Measurements from ENCODE around the gene SIRPA.
A peak's percentile ranks its signal among the peaks of the same experiment; 100 is the strongest.

Gene SIRPA

DNA sequence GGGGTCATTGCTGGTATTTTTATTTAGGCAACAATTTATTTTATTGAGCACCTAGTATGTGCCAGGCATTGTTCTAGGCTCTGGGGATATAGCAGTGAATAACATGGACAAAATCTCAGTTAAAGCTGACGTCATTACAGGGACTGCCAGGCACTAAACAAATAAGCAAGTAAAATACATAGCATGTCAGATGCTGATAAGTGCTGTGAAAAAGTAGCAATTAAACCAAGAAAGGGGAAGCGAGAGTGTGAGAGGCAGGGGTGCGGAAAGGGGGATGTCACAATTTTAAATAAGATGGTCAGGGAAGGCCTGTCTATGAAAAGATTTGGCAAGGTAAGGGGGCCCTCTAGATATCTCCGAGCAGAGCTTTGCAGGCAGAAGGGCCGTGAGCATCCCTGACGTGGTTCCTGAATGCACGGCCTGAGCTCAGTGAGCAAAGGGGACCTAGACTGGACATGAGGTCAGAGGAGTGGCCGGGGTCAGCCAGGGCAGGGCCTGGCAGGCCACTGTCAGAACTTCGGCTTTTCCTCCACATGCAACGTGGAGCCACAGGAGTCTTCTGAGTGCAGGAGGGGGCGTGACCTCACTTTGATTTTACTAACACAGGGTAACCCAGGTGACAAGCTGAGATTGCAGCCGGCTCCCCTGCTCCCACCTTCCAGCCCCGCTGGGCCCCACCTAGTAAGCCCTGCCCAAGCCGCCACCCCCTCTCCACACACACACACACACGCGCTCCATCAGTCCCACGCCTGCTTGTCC, 24.2 kb upstream of the SIRPA start:
- DNase-seq (ENCODE audit: low spot score): no peak

DNA sequence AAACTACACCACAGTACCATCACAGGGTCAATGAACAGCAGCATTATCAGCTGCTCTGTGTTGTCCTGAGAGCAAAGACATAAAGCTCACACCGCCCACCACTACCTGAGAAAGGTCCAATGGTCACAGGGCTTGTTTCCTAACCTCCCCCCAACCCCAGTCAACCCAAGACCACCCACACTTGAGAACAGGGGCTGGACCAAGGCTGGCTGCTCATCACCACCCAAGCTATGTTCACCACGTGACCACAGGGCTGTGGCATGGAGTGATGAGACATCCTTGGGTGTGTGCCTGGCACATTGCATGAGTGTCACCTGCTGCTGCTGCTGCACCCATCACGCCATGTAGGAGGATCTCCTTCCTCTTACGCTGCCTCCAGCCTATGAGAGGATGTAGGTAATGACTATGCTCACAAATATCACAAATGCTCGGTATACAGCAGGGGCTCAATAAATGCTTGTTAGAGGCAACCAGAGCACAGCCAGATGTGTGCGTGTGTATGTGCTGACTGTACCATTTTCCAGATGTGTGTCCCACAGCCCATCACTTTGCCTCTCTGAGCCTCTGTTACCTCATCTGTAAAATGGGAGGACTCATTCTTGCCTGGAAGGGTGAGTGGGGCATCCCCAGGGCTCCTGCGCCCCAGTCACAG, 23.3 kb upstream of the SIRPA start:
- DNase-seq (ENCODE audit: low spot score): no peak

GRCh38 chr20:1872459-1873097, 22.6 kb upstream of the SIRPA start:
- DNase-seq (ENCODE audit: low spot score): no peak

GRCh38 chr20:1874450-1875182, 20.6 kb upstream of the SIRPA start:
- no peak for DNase-seq (ENCODE audit: low spot score)

DNA sequence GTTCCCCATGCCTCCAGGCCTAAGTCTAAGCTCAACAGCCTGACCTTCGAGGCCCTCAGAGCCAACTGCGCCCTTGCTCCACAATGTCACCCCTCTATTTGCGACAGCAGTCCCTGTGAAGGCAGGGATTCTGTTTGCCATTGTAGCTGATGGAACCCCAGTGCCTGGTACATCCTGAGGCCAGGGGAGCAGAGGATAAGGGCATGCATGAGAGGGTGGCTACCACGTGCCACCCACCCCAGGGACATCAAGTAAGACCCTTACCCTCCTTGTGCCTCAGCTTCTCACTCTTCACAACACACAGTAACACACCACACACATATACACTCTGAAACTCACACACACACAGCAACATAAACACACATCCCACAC, 20.0 kb upstream of the SIRPA start:
- no peak for DNase-seq (ENCODE audit: low spot score)

GRCh38 chr20:1875762-1876161, 19.4 kb upstream of the SIRPA start:
- no peak for DNase-seq (ENCODE audit: low spot score)

- DNase-seq (ENCODE audit: low spot score): no peak
These were observed 18.8 kb upstream of the SIRPA start for GRCh38 chr20:1876217-1876921.

GRCh38 chr20:1876975-1877608, 18.1 kb upstream of the SIRPA start:
- DNase-seq (ENCODE audit: low spot score): peak; percentile 71

GRCh38 chr20:1877609-1878200, 17.5 kb upstream of the SIRPA start:
- DNase-seq (ENCODE audit: low spot score): no peak

DNA sequence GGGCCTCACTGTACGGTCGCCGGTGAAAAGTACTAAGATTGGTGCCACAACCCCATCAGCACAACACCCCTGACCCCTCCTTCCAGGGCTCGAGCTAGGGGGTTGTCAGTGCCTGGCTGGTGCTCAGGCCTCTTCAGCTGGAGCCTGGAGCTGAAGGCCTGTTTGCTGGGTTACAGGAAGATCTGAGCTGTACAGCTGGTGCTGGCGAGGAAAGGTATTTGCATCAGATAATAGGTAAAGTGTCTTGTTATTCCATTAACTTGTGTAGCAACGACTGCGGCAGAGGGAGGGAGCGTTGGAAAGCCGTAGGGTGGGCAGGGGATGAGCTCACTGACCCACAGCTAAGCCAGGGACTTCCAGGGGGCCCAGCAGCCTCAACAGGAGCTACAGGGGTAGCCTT, 15.8 kb upstream of the SIRPA start:
- DNase-seq (ENCODE audit: low spot score): no peak

- DNase-seq (ENCODE audit: low spot score): no peak
These were observed 15.3 kb upstream of the SIRPA start for GRCh38 chr20:1879934-1880333.

DNA sequence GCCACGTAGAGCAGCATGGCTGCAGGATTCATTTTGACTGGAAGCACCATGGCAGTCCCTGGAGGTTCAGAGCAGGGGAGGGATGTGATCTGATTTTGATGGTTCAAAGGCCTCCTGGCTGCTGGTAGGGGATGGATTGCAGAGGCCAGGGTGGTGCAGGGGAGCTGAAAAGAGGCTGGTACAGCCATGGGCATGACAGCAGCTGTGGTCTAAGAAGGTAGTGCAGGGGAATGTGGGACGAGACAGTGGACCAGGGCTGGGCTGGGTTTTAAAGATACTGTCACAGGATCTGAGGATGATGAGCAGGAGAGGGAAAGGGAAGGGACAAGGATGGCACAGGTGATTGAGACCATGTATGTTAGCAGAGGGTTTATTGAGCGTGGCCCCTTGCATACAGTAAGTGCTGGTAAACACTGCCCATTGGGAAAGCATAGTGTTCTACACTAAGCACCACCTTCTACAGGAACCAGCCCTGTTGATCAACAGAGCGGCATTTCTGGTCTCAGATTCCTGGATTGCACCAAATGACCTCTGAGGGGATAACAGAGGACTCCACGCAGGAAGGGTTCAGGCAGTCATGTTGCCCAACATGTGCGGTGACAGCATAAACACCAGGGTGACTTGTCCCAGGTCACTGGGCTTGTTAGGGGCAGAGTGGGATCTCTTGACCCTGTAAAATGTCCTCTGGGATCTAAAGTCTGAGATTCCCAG, 14.5 kb upstream of the SIRPA start:
- no peak for DNase-seq (ENCODE audit: low spot score)

GRCh38 chr20:1881240-1881835, 13.9 kb upstream of the SIRPA start:
- no peak for DNase-seq (ENCODE audit: low spot score)

- DNase-seq (ENCODE audit: low spot score): no peak
These were observed 13.2 kb upstream of the SIRPA start for GRCh38 chr20:1882026-1882425.

- DNase-seq (ENCODE audit: low spot score): no peak
These were observed 11.2 kb upstream of the SIRPA start for GRCh38 chr20:1883986-1884385.

GRCh38 chr20:1885254-1885653, 10.0 kb upstream of the SIRPA start:
- DNase-seq (ENCODE audit: low spot score): no peak

GRCh38 chr20:1885940-1886693, 9.1 kb upstream of the SIRPA start:
- DNase-seq (ENCODE audit: low spot score): no peak

DNA sequence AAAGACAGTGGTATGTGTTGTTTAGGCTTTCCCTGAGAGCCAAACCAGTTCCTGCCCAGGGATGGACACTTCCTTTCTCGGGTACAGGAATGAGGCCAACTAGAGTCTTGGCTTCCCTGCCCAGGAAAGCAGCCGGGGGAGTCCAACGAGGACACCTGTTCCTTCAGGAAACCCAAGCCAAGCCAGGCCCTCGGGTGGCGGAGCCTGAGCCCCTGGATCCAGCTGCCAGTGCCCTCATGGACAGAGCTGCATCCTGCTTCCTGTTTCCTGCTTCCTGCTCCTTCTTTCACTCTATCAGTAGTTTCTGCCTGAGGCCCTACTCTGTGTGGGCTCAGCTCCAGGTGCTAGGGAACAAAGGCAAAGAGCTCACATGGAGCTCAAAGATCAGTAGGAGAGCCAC, 7.9 kb upstream of the SIRPA start:
- no peak for DNase-seq (ENCODE audit: low spot score)

DNA sequence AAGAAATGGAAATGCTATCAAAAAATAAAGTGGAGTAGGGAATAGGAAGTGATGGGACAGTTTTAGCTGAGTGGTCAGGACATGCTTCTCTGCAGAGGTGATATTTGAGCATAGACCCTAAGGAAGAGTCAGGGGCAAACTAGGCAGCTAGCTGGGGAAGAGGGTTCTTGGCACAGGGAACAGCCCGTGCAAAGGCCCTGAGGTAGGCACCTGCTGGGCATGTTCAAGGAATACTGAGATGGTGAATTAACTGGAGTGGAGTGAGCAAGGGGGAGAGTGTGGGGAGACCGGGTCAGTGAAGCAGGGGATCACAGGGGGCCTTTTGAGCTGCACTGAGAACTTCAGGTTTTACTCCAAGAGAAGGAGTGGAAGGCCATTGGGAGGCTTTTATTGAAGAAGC, 7.5 kb upstream of the SIRPA start:
- no peak for DNase-seq (ENCODE audit: low spot score)
